MM.1S (cell line): ENCODE data around the gene BPI.
A peak's percentile ranks its signal among the peaks of the same experiment; 100 is the strongest.

Source experiments
- DNase-seq: peaks from one replicate; pipeline ENCODE4 v3.0.0-alpha.2; 2015
- H2AFZ ChIP-seq: fragments of 300-600 bp; sonication (generic); 2 replicates; pipeline ENCODE4 v1.6.0; 2016; ENCODE audit warnings: antibody characterized with exemption, low read length
- H3F3A ChIP-seq: fragments of 300-600 bp; sonication (generic); 2 replicates; pipeline ENCODE4 v1.6.1; 2016; ENCODE audit warnings: mild to moderate bottlenecking, antibody characterized with exemption, low read length, moderate library complexity, mixed read lengths; ENCODE audit not compliant: insufficient read depth
- H3K27ac ChIP-seq: fragments of 300-600 bp; sonication (generic); 2 replicates; pipeline ENCODE4 v1.5.1; 2016; ENCODE audit warnings: mild to moderate bottlenecking, low read length
- H3K27me3 ChIP-seq: fragments of 300-600 bp; sonication (generic); replicated peaks from 2 replicates; pipeline ENCODE4 v1.6.0; 2016; ENCODE audit warnings: low read length; ENCODE audit not compliant: insufficient read depth
- H3K36me3 ChIP-seq: fragments of 300-600 bp; sonication (generic); replicated peaks from 2 replicates; pipeline ENCODE4 v1.6.1; 2016; ENCODE audit warnings: mild to moderate bottlenecking, low read length, mixed read lengths; ENCODE audit not compliant: insufficient read depth
- H3K4me1 ChIP-seq: fragments of 300-600 bp; sonication (generic); 2 replicates; pipeline ENCODE4 v1.6.1; 2016; ENCODE audit warnings: low read length, mixed read lengths
- H3K4me2 ChIP-seq: fragments of 300-600 bp; sonication (generic); 2 replicates; pipeline ENCODE4 v1.6.0; 2016; ENCODE audit warnings: low read depth, low read length
- H3K4me3 ChIP-seq: fragments of 300-600 bp; sonication (generic); 2 replicates; pipeline ENCODE4 v1.5.1; 2016; ENCODE audit warnings: low read length, mixed read lengths
- H3K79me2 ChIP-seq: fragments of 300-600 bp; sonication (generic); 2 replicates; pipeline ENCODE4 v1.6.1; 2016; ENCODE audit warnings: mixed run types, low read length, mixed read lengths
- H3K9ac ChIP-seq: fragments of 300-600 bp; sonication (generic); 2 replicates; pipeline ENCODE4 v1.6.1; 2016; ENCODE audit warnings: low read length, mixed read lengths
- H3K9me2 ChIP-seq: fragments of 300-600 bp; sonication (generic); replicated peaks from 2 replicates; pipeline ENCODE4 v1.6.1; 2016; ENCODE audit warnings: mild to moderate bottlenecking, low read length, mixed read lengths; ENCODE audit not compliant: insufficient read depth
- H3K9me3 ChIP-seq: fragments of 300-600 bp; sonication (generic); replicated peaks from 2 replicates; pipeline ENCODE4 v1.6.1; 2016; ENCODE audit warnings: mild to moderate bottlenecking, low read length, mixed read lengths; ENCODE audit not compliant: insufficient read depth
- H4K20me1 ChIP-seq: fragments of 300-600 bp; sonication (generic); 2 replicates; pipeline ENCODE4 v1.6.1; 2016; ENCODE audit warnings: mild to moderate bottlenecking, low read length, moderate library complexity, mixed read lengths; ENCODE audit not compliant: insufficient read depth
- EZH2 ChIP-seq: fragments of 300-600 bp; sonication (generic); optimal IDR thresholded peaks from 2 replicates; pipeline ENCODE3; 2017; ENCODE audit warnings: low read depth, mild to moderate bottlenecking, antibody characterized with exemption, low read length, mixed read lengths
- EZH2phosphoT487 ChIP-seq: fragments of 300-600 bp; sonication (generic); IDR thresholded peaks from 2 replicates; pipeline ENCODE4 v1.6.1; 2018; ENCODE audit warnings: antibody characterized with exemption, low read length
- TF ChIP-seq, protein P1 (sequence below): fragments of 300-600 bp; sonication (generic); IDR thresholded peaks from 2 replicates; pipeline ENCODE4 v1.5.1; 2016; ENCODE audit warnings: antibody characterized with exemption, low read length, mixed read lengths

The BPI gene

GRCh38 chr20:38266426-38266825, 37.5 kb upstream of the BPI start:
- H4K20me1 ChIP-seq: no peaks in the 10 kb centered on the region
- no peaks in the 10 kb centered on the region for H3K27me3 ChIP-seq
- no peaks in the 10 kb centered on the region for H3K36me3 ChIP-seq
- H3K27ac ChIP-seq: no peak overlapping the region
- 0 out of 2 replicates have a peak, but pooled peaks cover 4% of the 10 kb centered on the region for H3K4me1 ChIP-seq
- no peaks in the 10 kb centered on the region for H3K9me2 ChIP-seq
- no peak for DNase-seq
- H3K4me2 ChIP-seq: no peak overlapping the region
- no peak overlapping the region for H3K9ac ChIP-seq
- H3K4me3 ChIP-seq: no peak overlapping the region
- H3K79me2 ChIP-seq: no peaks in the 10 kb centered on the region
- H3F3A ChIP-seq: no peaks in the 10 kb centered on the region
- H2AFZ ChIP-seq: no peak overlapping the region
- H3K9me3 ChIP-seq: no peaks in the 10 kb centered on the region
- no peak for TF ChIP-seq EZH2
- no peak for TF ChIP-seq EZH2phosphoT487
- TF ChIP-seq, protein P1, sequence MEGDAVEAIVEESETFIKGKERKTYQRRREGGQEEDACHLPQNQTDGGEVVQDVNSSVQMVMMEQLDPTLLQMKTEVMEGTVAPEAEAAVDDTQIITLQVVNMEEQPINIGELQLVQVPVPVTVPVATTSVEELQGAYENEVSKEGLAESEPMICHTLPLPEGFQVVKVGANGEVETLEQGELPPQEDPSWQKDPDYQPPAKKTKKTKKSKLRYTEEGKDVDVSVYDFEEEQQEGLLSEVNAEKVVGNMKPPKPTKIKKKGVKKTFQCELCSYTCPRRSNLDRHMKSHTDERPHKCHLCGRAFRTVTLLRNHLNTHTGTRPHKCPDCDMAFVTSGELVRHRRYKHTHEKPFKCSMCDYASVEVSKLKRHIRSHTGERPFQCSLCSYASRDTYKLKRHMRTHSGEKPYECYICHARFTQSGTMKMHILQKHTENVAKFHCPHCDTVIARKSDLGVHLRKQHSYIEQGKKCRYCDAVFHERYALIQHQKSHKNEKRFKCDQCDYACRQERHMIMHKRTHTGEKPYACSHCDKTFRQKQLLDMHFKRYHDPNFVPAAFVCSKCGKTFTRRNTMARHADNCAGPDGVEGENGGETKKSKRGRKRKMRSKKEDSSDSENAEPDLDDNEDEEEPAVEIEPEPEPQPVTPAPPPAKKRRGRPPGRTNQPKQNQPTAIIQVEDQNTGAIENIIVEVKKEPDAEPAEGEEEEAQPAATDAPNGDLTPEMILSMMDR: no peak

DNA sequence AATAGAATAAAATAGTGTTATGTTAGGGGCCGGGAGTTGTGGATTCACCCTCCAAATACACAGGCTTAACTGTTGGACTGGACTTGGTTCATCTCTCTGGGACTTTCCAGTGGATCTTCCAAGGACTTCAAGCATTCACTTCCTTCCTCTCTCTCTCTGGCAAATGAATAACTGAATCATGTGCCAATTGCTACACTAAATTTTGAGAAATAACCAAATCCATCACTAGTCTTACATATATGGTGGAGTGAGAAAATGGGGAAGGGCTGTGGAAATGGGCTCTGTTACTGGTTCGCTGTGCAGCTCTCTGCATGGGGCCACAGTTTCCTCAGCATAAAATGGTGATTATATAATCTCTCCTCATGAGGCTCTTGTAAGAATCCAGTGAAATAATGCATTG, 36.7 kb upstream of the BPI start:
- Histone ChIP-seq H4K20me1 (no peaks in the 10 kb centered on the region), H3K79me2 (no peaks in the 10 kb centered on the region), H3K4me3 (no peak overlapping the region), H3K27ac (no peak overlapping the region), H3K9me3 (no peaks in the 10 kb centered on the region), H3K9me2 (no peaks in the 10 kb centered on the region), H3K27me3 (no peaks in the 10 kb centered on the region), H3F3A (no peaks in the 10 kb centered on the region), H3K4me1 (0 out of 2 replicates have a peak, but pooled peaks cover 4% of the 10 kb centered on the region), H2AFZ (no peak overlapping the region), H3K9ac (no peak overlapping the region), H3K4me2 (no peak overlapping the region), H3K36me3 (no peaks in the 10 kb centered on the region)
- TF ChIP-seq, protein P1: no peak
- TF ChIP-seq EZH2: no peak
- TF ChIP-seq EZH2phosphoT487: no peak
- DNase-seq: no peak

DNA sequence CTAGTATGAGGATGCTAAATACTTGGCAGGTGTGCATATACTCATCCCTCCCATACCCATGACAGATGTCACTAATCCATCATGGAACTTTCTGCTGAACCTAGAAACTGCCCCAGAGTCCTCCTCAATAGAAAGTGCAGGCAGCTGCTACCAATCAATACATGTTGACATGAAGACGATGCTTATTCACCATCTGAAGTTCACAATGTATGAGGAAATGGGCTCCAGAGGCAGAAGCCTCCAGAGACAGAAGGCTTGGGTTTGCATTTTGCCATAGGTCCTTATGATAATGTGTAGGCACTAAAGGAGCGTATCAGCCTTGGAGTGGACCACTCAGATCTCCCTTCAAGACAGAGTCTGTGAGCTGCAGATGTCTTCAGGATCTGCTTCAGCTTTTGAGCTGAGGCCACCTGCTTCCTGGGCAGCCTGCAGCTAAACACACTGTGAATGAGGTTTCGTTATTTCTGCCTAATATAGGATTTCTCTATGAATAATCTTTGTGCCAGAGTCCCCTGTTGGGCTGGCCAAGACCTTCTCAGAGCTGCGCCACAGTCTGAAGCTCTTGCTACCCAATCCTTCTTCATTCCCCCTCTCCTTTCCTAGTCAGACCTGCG, 35.9 kb upstream of the BPI start:
- TF ChIP-seq EZH2phosphoT487 (no peak), EZH2 (no peak)
- TF ChIP-seq, protein P1: no peak
- no peaks in the 10 kb centered on the region for H3K9me2 ChIP-seq
- H3K79me2 ChIP-seq: no peaks in the 10 kb centered on the region
- peak; percentile 7 for DNase-seq
- H3K36me3 ChIP-seq: no peaks in the 10 kb centered on the region
- H3K27me3 ChIP-seq: no peaks in the 10 kb centered on the region
- no peaks in the 10 kb centered on the region for H3F3A ChIP-seq
- no peak overlapping the region for H3K4me3 ChIP-seq
- H3K4me1 ChIP-seq: 0 out of 2 replicates have a peak, but pooled peaks cover 4% of the 10 kb centered on the region
- no peaks in the 10 kb centered on the region for H4K20me1 ChIP-seq
- no peak overlapping the region for H2AFZ ChIP-seq
- H3K4me2 ChIP-seq: no peak overlapping the region
- 0 out of 2 replicates have a peak overlapping the region, but pooled peaks have one; percentile 21 for H3K27ac ChIP-seq
- no peak overlapping the region for H3K9ac ChIP-seq
- no peaks in the 10 kb centered on the region for H3K9me3 ChIP-seq
